Activated T-cell treated with anti-CD3 and anti-CD28 coated beads, Interleukin-2, amount 50 U/mL, for 1 hour (primary cell): Measurements from ENCODE around the gene SLC13A1.

Experiments
- DNase-seq: peaks from one replicate; pipeline ENCODE4 v3.0.0-alpha.2; 2020

Gene SLC13A1

DNA sequence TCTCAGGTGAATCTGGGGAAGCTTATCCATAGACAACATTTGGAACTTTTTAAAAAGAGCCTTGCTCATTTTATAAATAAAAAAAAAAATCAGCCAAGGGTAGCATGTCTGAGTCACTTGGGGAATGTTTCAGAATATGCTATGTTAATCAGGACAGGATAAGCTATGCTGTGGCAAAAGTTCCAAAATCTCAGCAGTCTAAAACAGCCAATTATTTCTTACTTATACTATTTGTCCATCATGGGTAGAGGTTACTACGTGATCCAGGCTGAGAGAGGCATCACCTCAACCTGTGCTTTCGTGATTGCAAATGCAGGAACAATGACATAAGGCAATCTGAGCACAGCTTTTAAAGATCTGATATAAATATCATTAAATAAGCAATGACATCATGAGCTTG, 6.5 kb downstream of the SLC13A1 start:
- DNase-seq, result no peak

- no peak for DNase-seq
Observed at GRCh38 chr7:123191132-123191531, 8.6 kb downstream of the SLC13A1 start.

DNA sequence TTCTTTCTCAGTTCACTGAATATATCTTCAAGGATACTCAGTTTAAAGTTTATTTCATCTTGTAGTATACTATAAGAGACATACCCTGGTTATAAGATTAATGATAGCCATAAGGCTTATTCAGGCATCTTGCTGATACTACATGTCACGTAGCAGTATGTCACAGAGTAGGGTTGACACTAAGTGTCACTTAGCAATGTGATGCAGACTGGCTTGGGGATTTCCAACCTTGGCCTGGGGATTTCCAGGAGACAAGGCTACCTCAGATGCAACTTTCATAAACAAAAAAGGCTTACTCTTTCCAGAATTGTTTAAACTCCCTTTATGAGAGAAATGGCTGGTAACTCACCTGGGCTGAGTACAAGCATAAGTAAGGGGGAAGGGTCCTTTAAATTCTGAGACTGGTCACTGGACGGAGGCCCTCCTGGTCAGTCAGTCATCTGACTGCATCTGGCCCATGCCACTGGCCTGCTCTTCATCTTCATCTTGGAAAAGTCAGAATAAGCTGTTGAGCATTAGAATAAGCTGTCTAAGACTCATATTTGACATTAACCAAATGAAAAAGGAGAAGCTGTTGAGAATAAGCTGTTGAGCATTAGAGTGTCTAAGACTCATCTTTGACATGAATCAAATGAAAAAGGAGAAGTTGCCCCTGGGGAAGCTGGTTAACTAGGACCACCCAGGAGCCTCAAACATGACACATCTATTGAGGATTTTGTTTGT, 9.5 kb downstream of the SLC13A1 start:
- DNase-seq, result no peak

GRCh38 chr7:123185756-123186155, 14.0 kb downstream of the SLC13A1 start:
- no peak for DNase-seq

- no peak for DNase-seq
Observed at GRCh38 chr7:123184271-123184670, 15.5 kb downstream of the SLC13A1 start.

- no peak for DNase-seq
Observed at GRCh38 chr7:123183431-123183830, 16.3 kb downstream of the SLC13A1 start.

- no peak for DNase-seq
Observed at GRCh38 chr7:123177442-123177841, 22.3 kb downstream of the SLC13A1 start.

DNA sequence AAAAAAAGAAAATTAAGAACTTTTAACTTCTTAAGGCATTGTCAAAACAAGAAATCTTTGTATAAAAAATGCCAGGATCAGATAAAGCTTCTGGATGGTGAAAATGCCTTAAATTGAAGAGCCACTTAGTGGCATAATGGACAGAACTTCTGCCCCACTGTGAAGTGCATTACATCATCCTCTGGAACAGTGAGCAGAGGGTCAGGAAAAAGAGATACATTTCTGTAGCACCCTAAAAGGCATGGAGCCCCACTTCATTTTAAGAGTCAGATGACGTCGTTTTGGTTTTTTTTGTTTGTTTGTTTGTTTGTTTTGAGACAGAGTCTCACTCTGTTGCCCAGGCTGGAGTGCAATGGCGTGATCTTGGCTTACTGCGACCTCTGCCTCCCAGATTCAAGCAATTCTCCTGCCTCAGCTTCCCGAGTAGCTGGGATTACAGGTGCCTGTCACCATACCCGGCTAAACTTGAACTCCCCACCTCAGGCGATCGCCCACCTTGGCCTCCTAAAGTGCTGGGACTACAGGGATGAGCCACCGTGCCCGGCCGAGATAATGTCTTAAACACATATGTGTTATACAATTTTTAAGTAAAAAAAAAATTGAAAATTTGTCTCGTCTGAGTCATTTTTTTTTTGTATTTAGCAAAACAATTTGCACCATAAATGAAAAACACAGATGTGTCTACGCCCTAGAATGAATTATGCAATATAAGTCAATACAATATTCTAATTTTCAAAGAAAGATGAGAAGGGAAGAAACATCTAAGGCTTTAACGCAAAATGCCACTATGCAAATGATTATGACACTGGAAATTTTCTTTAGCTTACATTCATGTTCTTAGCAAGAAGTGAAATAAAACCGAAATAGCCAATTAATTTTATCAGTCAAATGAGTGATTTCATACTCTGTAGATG, 29.2 kb downstream of the SLC13A1 start:
- no peak for DNase-seq

GRCh38 chr7:123169065-123169464, 30.7 kb downstream of the SLC13A1 start:
- DNase-seq, result no peak

- DNase-seq, result no peak
Observed at GRCh38 chr7:123157606-123158005, 42.2 kb downstream of the SLC13A1 start.

- no peak for DNase-seq
Observed at GRCh38 chr7:123155571-123155970, 44.2 kb downstream of the SLC13A1 start.

- DNase-seq, result no peak
Observed at GRCh38 chr7:123154231-123154860, 45.4 kb downstream of the SLC13A1 start.

DNA sequence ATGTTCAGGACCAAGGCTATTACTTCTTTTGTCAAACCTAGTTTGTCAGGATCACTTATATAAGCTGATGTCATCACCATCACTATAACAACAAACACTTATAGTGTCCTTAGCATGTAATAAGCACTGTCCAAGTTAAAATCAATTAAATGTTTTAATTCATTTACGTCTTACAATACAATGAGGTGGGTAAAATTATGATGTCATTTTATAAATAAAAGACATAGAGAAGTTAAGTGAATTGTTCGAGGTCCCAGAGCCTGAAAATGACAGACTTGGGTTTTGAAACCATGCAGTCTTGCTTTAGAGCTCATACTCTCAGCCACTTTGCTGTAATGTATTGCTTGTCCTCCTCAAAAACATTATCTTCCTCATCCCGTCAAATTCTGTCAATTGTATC, 48.3 kb downstream of the SLC13A1 start:
- no peak for DNase-seq

GRCh38 chr7:123148813-123149212, 51.0 kb downstream of the SLC13A1 start:
- no peak for DNase-seq

GRCh38 chr7:123143252-123144006, 56.3 kb downstream of the SLC13A1 start:
- DNase-seq, result no peak

DNA sequence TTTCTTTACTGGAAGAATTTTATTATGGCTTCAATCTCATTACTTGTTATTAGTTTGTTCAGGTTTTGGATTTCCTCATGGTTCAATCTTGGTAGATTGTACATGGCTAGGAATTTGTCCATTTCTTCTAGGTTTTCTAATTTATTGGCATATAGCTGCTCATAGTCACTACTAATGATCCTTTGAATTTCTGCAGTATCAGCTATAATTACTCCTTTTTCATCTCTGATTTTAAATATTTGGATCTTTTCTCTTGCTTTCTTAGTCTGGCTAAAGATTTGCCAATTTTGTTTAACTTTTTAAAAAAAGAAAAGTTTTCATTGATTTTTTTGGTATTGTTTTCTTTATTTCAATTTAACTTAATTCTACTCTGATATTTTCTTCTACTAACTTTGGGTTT, 59.2 kb downstream of the SLC13A1 start:
- DNase-seq, result no peak

DNA sequence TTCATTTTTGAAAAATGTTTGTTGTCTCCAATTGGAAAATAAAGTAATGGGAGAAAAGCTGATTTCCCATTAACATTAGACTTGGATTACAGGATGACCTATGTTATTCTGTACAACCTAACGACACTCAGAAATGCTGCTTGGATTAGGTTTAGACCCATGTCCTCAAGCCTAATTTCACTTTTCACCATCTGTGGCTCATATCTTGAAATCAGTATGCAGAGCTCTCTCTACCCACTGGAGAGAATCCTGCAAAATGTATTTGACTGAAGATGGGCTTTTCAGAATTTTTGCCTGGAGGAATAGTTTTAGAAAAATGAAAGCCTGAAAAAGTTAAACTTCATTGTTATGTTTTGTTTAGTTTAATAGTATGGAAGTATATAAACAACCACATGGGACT, 63.8 kb downstream of the SLC13A1 start:
- no peak for DNase-seq

DNA sequence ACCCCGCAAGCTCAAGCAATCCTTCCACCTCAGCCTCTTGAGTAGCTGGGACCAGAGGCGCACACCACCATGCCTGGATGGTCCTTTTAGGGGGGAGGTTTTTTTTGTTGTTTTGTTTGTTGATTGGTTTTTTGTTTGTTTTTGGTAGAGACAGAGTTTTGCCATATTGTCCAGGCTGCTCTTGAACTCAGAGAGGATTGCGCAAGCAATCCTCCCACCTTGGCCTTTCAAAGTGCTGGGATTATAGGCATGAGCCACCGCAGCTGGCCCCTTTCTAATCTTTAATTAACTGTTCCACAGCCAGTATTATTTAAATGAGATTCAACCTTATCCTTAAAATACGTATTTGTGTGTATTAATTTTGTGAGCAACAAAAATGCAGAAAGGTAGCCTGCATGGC, 65.8 kb downstream of the SLC13A1 start:
- no peak for DNase-seq

DNA sequence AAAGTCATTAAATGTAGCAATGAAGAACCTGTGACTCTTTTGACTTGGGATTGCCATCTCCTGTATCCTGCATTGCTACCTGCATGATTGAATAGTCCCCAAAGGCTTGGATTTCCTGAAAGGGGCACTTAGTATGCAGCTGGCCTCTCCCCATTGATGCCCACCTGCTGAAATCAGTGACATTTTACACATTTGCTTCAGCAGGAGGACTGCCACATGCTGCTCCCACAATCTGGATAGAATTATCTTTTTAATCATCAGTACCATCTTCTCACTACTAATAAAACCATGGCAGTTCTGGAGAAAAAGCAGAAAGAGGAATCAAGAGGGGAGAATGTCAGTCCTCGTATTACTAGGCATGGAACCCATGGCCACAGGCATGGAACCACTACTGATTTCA, 67.8 kb downstream of the SLC13A1 start:
- no peak for DNase-seq

DNA sequence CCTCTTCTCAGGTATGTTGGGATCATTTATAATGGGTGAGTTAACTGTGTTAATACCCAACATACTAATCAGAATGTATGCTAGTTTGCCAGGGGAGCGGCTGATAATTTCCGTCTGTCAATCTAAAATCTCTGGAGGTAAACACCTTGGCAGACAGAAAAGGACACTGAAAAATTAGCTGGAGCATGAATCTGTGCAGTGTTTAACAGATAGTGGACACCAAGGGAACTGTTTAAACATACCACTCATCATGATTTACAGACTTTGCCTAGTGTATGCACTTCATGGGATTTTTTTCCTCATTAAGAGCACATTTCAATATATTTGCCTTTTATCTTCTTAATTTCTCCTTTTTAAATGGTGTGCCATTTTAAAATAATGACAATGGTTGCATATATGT, 68.2 kb downstream of the SLC13A1 start:
- no peak for DNase-seq

DNA sequence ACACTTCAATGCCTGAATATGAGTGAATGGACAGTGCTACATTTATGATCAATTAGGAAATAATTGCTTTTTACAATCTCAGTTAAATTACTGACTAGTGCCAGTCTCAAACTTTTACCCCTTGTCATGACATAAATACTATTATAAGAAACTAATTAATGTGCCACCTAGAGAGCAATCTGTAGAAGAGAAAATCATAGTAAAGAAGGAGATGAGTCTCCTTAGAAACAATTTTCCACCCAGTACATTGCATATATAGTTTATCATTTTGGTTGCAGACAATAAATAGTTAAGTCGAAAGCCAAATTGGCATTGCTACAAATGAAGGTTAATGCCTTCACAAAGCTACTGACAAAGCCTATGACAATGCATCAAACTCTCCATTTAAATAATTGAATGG, 68.6 kb downstream of the SLC13A1 start:
- no peak for DNase-seq

- no peak for DNase-seq
Observed at GRCh38 chr7:123126691-123127090, 73.1 kb downstream of the SLC13A1 start.

- no peak for DNase-seq
Observed at GRCh38 chr7:123126171-123126570, 73.6 kb downstream of the SLC13A1 start.
